ENCODE data around the gene XKRX.

- TF ChIP-seq CTCF (IDR thresholded peaks at IDR 0.05) (no peak), POLR2A (IDR thresholded peaks at IDR 0.05) (no peak)
These were observed 56.8 kb downstream of the XKRX start for GRCh38 chrX:100871594-100872560.
